Measurements from ENCODE around the gene GRIN2A.

- TF ChIP-seq ZNF565 (CRISPR knock-in tag; conservative IDR thresholded peaks at IDR 0.05; ENCODE audit: low read depth) (no peak), ZNF70 (CRISPR knock-in tag; IDR thresholded peaks at IDR 0.05) (no peak), ZC3H10 (CRISPR knock-in tag; IDR thresholded peaks at IDR 0.05) (no peak), CREB5 (CRISPR knock-in tag; IDR thresholded peaks at IDR 0.05; ENCODE audit: low read depth) (no peak), ESRRG (CRISPR knock-in tag; IDR thresholded peaks at IDR 0.05) (no peak)
- TF ChIP-seq, protein P1, sequence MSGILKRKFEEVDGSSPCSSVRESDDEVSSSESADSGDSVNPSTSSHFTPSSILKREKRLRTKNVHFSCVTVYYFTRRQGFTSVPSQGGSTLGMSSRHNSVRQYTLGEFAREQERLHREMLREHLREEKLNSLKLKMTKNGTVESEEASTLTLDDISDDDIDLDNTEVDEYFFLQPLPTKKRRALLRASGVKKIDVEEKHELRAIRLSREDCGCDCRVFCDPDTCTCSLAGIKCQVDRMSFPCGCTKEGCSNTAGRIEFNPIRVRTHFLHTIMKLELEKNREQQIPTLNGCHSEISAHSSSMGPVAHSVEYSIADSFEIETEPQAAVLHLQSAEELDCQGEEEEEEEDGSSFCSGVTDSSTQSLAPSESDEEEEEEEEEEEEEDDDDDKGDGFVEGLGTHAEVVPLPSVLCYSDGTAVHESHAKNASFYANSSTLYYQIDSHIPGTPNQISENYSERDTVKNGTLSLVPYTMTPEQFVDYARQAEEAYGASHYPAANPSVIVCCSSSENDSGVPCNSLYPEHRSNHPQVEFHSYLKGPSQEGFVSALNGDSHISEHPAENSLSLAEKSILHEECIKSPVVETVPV (CRISPR knock-in tag; IDR thresholded peaks at IDR 0.05): no peak
- TF ChIP-seq, protein P2, sequence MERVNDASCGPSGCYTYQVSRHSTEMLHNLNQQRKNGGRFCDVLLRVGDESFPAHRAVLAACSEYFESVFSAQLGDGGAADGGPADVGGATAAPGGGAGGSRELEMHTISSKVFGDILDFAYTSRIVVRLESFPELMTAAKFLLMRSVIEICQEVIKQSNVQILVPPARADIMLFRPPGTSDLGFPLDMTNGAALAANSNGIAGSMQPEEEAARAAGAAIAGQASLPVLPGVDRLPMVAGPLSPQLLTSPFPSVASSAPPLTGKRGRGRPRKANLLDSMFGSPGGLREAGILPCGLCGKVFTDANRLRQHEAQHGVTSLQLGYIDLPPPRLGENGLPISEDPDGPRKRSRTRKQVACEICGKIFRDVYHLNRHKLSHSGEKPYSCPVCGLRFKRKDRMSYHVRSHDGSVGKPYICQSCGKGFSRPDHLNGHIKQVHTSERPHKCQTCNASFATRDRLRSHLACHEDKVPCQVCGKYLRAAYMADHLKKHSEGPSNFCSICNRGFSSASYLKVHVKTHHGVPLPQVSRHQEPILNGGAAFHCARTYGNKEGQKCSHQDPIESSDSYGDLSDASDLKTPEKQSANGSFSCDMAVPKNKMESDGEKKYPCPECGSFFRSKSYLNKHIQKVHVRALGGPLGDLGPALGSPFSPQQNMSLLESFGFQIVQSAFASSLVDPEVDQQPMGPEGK (CRISPR knock-in tag; IDR thresholded peaks at IDR 0.05; ENCODE audit: borderline replicate concordance): no peak
Observed at GRCh38 chr16:9817586-9817985, 364.6 kb downstream of the GRIN2A start.

All from SK-N-SH treated with all-trans-retinoic acid at 6 μM for 48 hours (cell line).